ENCODE measurements around the gene NXPH1.

GRCh38 chr7:8773518-8773917, 340.1 kb downstream of the NXPH1 start:
- TF ChIP-seq, protein P1, sequence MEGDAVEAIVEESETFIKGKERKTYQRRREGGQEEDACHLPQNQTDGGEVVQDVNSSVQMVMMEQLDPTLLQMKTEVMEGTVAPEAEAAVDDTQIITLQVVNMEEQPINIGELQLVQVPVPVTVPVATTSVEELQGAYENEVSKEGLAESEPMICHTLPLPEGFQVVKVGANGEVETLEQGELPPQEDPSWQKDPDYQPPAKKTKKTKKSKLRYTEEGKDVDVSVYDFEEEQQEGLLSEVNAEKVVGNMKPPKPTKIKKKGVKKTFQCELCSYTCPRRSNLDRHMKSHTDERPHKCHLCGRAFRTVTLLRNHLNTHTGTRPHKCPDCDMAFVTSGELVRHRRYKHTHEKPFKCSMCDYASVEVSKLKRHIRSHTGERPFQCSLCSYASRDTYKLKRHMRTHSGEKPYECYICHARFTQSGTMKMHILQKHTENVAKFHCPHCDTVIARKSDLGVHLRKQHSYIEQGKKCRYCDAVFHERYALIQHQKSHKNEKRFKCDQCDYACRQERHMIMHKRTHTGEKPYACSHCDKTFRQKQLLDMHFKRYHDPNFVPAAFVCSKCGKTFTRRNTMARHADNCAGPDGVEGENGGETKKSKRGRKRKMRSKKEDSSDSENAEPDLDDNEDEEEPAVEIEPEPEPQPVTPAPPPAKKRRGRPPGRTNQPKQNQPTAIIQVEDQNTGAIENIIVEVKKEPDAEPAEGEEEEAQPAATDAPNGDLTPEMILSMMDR (IDR thresholded peaks at IDR 0.05): no peak
- TF ChIP-seq POLR2A (IDR thresholded peaks at IDR 0.05) (no peak), POLR2AphosphoS5 (IDR thresholded peaks at IDR 0.05) (no peak), EP300 (IDR thresholded peaks at IDR 0.05) (no peak)
